GM19023 (cell line): ENCODE results near the gene CRADD.
"Not testable (repeated sequence)": the region's sequence is repeated elsewhere in the genome, so short reads cannot be mapped to it uniquely, and the experiment has no call there.

Experiments used
- ATAC-seq: cut with Tn5 transposase; IDR thresholded peaks from one replicate; pipeline ENCODE4 v1.9.1; 2021; ENCODE audit warnings: mild to moderate bottlenecking, moderate library complexity; ENCODE audit not compliant: unreplicated experiment

CRADD gene

GRCh38 chr12:93780886-93781285 is 103.7 kb downstream of the CRADD start:
- not testable (repeated sequence) for ATAC-seq

- ATAC-seq = not testable (repeated sequence)
Observed at GRCh38 chr12:93781961-93782360, 104.8 kb downstream of the CRADD start.

DNA sequence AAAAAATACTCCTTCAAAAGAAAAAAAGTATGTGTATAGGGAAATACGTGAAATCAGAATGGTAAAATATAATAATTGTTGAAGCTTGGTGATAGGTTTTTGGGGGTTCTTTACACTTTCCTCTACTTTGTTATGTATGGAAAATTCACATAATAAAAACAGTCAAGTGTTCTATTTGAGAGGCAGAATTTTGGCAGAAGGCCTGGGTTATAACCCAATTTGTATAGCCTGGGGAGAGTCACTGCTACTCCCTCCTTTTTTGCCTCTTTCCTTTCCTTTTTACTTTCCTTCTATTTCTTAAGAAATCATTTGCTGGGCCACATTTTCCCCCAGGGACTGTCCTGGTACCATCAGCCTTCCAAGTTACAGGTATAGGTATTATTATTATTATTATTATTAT is 105.7 kb downstream of the CRADD start:
- no peak for ATAC-seq

GRCh38 chr12:93783832-93784231 is 106.7 kb downstream of the CRADD start:
- ATAC-seq = no peak

DNA sequence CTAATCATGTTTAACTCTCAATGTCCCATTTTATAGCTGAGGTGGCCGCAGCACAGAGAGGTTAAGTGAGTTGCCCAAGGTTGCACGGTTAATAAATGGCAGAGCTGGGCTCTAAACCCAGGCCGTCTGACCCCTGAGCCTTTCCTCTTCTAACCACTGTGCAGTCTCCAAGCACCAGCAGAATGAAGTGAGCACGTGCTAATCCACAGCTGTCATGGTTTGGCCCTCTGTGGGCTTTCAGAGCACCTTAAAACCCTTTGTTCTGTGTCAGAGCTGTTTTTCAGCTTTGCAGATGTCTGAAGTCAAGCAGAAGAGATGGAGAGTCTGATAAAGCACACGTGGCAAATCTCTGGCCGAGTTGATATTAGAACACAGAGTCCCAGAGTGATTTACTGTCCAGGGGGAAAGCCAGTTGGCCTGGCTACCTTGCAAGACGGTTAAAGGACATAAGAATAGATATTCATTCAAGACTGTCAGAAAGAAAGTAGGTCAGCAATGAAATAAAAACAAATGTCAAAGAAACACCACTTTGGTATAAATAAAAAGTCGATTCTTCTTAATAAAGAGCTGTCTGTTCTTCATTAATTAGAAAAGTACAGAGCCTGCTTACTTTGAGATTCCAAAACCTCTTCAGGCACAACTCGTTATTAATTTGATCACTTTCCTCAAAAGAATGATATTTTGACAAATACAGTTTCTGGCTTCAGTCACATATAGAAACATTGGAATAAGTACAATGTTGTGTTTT is 107.3 kb downstream of the CRADD start:
- ATAC-seq = no peak

- no peak for ATAC-seq
Observed at GRCh38 chr12:93785249-93786010, 108.3 kb downstream of the CRADD start.

DNA sequence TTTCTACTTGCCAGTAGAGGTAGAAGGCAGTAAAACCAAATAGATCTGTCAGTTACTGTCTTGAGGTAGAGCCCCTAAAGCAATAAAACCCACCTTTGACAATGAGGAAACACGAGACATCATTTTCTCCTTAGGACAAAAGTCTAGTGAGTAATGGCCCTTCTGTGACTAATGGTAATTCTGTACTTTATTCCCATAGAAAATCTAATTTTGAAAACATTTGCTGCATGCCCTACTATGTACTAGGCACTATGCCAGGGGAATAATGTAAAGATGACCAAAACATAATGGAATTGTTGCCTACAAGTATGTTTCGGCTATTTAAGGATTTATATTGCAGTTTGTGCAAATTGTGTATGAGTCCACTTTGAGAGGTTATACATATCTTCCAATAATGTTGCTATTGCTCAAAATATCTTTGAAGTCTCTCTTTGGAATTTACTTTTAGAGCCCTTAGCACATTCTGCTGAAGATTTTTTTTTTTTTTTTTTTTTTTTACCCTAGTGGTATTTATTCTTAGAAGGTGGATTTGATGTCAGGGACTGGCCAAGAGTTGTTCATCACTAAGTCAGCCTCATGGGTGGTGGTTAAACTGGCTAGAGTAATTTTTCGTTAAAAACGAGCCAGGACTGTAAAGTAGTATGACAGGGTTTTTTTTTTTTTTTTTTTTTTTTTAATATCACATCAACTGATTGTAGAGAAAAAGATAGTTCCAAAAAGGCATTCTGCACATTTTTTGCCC is 109.7 kb downstream of the CRADD start:
- no peak for ATAC-seq

DNA sequence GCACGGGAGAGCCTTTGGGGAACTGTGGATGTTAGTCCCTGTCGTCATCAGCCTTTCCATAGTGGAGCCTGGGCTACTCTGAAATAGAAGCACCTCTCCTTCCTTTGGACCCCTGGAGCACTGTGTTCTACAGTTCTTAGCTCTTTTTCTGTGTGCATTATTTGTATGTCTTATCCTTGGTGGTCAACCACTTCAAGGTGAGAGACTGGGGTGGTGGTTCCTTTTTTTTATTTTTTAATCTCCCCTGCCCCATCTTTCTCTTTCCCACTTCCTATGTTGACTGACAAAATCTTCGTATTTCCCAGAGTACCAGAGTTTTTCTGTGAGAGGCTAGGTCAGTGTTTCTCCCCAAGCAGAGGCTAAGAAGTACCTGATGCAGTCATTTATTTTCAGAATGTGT is 111.7 kb downstream of the CRADD start:
- no peak for ATAC-seq

GRCh38 chr12:93789767-93790166 is 112.6 kb downstream of the CRADD start:
- ATAC-seq = no peak

- ATAC-seq = no peak
Observed at GRCh38 chr12:93790472-93791152, 113.4 kb downstream of the CRADD start.

GRCh38 chr12:93793007-93793406 is 115.8 kb downstream of the CRADD start:
- ATAC-seq = no peak

- no peak for ATAC-seq
Observed at GRCh38 chr12:93793983-93794382, 116.8 kb downstream of the CRADD start.

DNA sequence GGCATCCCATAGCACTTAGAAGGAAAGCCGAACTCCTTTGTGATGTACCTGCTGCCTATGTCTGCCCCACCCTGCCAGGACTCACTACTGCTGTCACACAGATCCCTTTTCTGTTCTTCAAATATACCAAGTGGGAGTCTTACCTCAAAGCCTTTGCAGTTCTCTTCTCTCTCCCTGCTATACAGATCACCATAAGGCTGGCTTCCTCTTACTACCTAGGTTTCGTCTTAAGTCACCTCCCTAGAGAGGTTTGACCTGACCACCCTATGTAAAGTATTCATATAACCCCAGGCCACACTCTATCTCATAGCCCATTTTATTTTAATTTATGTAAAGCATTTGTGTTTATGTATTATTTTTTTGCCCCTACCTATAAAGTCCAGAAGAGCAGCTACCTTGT is 117.6 kb downstream of the CRADD start:
- no peak for ATAC-seq

DNA sequence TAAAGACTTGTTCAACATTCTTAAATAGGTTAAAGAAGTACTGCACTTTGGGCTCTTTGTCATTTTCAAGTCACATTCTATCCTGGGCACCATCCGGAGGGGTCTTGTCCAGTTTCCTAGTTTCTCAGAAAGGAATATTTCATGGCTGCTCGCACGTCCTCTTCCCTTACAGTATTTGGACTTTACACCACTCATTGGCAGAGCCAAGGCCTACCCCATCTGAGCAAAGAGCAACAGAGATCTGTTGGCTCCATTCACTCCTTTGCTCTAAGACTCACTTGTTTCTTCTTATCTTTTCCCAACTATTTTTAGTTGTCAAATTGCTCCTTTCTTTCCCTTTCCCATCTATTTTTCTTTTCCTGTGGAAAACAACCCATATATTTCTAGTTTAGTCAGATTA is 118.2 kb downstream of the CRADD start:
- ATAC-seq = no peak

DNA sequence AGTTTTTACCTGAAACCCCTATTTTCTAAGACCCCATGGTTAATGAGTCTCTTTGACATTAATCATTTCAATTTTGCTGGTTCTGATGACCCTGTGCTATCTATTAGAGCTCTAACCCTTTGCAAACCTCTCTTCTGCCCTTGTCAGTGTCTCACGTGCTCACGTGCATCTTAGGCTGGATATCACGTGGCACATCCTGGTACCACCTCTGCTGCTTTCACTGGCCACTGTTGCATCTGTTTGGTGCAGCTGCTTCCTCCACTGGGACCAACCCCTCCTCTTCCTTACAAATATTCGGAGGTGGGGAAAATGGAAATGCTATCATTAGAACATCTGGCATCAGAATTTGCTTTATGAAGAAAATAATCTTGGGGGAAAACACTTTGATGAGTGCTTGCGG is 119.6 kb downstream of the CRADD start:
- ATAC-seq = no peak

DNA sequence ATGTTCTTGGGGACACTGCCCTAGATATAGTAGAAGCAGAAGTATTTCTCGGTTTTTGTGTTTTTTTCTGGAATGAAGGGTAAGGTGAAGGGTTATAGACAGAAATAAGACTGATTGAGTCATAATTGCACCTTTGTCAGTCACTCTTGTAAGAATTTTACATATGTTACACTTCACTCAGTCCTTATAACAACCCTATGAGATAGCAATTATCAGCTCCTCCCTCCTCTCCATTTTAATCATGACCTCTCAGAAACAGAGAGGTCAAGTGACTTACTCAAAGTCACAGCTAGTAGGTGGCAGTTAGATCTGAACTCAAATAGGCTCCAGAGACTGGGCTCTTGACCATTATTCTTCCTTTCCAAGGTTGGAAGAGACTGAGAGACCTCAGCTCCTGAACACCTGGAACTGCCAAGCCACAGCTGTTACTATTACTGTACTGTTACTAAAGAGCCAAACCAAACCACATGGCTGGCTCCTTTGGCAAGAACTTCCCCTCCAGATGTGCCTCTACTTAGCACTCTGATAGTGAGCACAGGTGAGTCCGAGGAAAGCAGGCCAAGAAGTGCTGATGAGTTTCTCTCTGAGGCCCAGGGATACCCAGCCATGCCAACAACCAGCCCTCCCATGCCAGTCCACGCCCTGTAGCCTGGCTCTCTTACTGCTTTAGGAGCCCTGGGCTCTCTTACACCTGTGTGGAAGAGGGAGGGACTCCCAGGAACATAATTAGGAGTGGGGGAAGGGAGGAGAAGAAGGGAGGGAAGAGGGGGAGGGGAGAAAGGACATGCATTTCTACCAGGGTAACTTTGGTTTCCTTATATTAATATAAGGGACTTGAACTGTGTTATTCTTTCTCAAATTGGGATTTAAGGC is 121.3 kb downstream of the CRADD start:
- no peak for ATAC-seq

- ATAC-seq = not testable (repeated sequence)
Observed at GRCh38 chr12:93801666-93802065, 124.5 kb downstream of the CRADD start.

DNA sequence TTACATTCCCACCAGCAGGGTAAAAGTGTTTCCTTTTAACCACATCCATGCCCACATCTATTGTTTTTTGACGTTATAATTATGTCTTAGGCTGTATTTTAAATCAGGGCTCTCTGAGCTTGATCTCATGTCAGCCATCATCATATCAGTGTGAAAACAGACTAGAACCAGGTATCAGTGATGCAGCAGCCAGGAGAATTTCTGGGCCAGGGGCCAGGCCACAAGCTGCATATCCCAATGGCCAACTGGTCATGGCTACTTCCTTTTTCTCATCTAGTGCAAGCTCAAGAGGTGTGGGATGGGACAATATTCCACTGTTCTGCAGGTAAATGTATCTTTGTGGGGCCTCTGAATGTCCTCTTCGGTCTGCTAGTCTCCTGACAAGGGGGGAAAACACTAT is 125.1 kb downstream of the CRADD start:
- ATAC-seq = no peak

GRCh38 chr12:93802698-93803423 is 125.7 kb downstream of the CRADD start:
- no peak for ATAC-seq

- no peak for ATAC-seq
Observed at GRCh38 chr12:93803424-93803807, 126.2 kb downstream of the CRADD start.
